Mucosa of stomach (tissue), 1 donor: Measurements from ENCODE around the gene SRSF2.
"Not testable (repeated sequence)": the region's sequence is repeated elsewhere in the genome, so short reads cannot be mapped to it uniquely, and the experiment has no call there.

Experiments
- H3K27me3 ChIP-seq: one replicate; pipeline ENCODE4 v1.7.0; 2013; ENCODE audit warnings: mild to moderate bottlenecking, low read length; ENCODE audit not compliant: control insufficient read depth, insufficient read depth
- H3K36me3 ChIP-seq: one replicate; pipeline ENCODE4 v1.7.0; 2013; ENCODE audit warnings: low read length; ENCODE audit not compliant: control insufficient read depth, insufficient read depth
- H3K4me1 ChIP-seq: one replicate; pipeline ENCODE4 v1.7.0; 2013; ENCODE audit warnings: mild to moderate bottlenecking, low read length; ENCODE audit not compliant: control insufficient read depth, insufficient read depth
- H3K4me3 ChIP-seq: one replicate; pipeline ENCODE4 v1.7.0; 2013; ENCODE audit warnings: low read length
- H3K9ac ChIP-seq: one replicate; pipeline ENCODE4 v1.7.0; 2013; ENCODE audit warnings: mild to moderate bottlenecking, low read length, moderate library complexity
- H3K9me3 ChIP-seq: one replicate; pipeline ENCODE4 v1.7.0; 2013; ENCODE audit warnings: mild to moderate bottlenecking, low read length, moderate library complexity; ENCODE audit not compliant: control insufficient read depth
- donor health status: Pancreatic carcinoma.

Gene SRSF2

DNA sequence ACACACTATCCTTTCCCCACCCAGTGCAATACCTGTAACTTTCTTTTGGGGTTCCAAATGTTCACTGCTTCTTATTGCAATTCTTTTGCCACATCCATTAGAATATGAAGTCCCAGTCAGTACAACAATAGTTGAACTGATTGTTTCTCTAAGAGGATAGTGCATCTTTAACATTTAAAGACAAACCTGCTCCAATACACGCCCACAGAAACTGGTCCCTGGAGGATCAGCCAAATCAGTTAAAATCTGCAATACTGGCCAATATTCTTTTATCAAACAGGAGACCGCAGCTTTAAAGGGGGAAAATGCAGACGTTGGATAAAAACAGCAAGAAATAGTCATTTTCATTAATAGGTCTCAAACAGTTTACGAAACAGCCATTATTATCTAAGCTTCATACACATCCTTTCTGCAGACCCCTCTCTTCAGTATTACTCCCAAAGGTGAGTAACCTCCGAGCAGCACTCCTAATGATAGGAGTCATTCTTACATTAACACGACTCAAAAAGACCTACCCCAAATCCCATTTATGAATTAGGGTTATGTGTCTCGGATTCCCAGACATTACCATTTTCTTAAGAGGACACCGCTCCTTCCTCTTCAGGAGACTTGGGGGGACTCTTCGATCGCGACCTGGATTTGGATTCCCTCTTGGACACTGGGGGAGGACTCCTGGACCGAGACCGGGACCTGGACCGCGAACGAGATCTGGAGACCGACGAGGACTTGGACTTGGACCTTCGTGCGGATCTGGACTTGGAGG lies 1.4 kb downstream of the SRSF2 start:
- Histone ChIP-seq H3K36me3 (no peaks in the 10 kb centered on the region), H3K9me3 (no peaks in the 10 kb centered on the region), H3K27me3 (no peaks in the 10 kb centered on the region), H3K4me1 (peaks cover 12% of the 10 kb centered on the region), H3K4me3 (peak overlapping the region; percentile 76), H3K9ac (peak overlapping the region; percentile 88)

- Histone ChIP-seq H3K4me1 (peaks cover 12% of the 10 kb centered on the region), H3K9ac (peak overlapping the region; percentile 50), H3K27me3 (no peaks in the 10 kb centered on the region), H3K9me3 (no peaks in the 10 kb centered on the region), H3K36me3 (no peaks in the 10 kb centered on the region), H3K4me3 (peak overlapping the region; percentile 76)
Measured at GRCh38 chr17:76735006-76735405, 2.1 kb downstream of the SRSF2 start.

DNA sequence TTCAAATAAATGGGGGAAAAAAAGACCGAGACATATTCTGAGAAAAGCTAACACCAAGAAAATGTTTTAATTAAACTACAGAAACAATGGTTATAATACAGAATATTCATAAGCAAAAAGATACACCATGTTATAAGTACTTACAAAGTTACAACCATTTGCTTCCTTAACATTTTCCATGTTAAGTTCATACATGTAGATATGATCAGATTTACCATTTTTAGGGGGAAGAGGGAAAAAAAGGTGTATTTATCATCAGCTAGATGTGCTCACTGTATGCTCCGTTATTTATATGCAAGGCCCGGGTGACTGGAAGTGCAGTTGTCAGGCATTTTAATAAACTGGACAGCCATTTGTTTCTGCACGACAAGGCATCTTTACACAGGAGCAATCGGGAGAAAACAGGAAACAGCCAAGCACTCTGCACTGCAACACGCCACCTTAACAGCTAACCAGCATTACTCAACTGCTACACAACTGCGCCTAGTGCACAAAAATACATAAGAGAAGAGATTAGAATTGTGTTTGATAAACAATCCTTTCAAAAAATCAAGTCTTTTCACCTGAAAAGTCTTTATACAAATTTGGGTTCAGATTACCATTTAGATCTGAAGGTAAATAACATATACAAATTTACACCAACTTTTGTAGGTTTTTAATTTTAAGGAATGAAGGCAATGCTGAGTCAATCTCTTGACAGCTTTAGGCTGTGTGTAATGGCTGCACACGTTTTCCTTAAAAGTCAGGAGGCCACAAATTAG lies 2.9 kb downstream of the SRSF2 start:
- H3K4me1 ChIP-seq = peaks cover 12% of the 10 kb centered on the region
- no peaks in the 10 kb centered on the region for H3K36me3 ChIP-seq
- no peaks in the 10 kb centered on the region for H3K27me3 ChIP-seq
- no peak overlapping the region for H3K4me3 ChIP-seq
- H3K9ac ChIP-seq = peak overlapping the region; percentile 50
- H3K9me3 ChIP-seq = no peaks in the 10 kb centered on the region

DNA sequence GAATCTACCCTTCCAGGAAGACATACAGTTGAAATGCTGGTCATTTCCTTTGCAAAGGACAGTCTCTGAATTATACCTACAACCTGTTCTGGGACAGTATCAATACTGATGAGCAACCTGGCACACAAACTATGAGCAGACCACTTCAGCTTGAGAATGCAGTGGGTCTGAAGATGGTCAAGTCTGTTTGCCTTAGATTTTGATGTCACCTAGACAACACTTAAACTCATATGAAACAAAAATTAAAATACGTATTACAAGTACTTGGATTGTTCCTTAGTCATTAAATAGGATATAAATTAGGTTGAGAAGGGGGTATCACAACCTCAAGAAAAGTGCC lies 3.5 kb downstream of the SRSF2 start:
- H3K4me1 ChIP-seq = peaks cover 12% of the 10 kb centered on the region
- no peaks in the 10 kb centered on the region for H3K36me3 ChIP-seq
- no peaks in the 10 kb centered on the region for H3K27me3 ChIP-seq
- H3K9me3 ChIP-seq = no peaks in the 10 kb centered on the region
- H3K9ac ChIP-seq = no peak overlapping the region
- H3K4me3 ChIP-seq = no peak overlapping the region

GRCh38 chr17:76732734-76733617 lies 4.2 kb downstream of the SRSF2 start:
- H3K4me1 ChIP-seq = peaks cover 18% of the 10 kb centered on the region
- H3K36me3 ChIP-seq = no peaks in the 10 kb centered on the region
- H3K9me3 ChIP-seq = no peaks in the 10 kb centered on the region
- H3K27me3 ChIP-seq = no peaks in the 10 kb centered on the region
- no peak overlapping the region for H3K4me3 ChIP-seq
- H3K9ac ChIP-seq = no peak overlapping the region

GRCh38 chr17:76731800-76732733 lies 5.1 kb downstream of the SRSF2 start:
- not testable (repeated sequence) for H3K9ac ChIP-seq, H3K36me3 ChIP-seq, H3K9me3 ChIP-seq, H3K4me3 ChIP-seq, H3K27me3 ChIP-seq
- peaks cover 21% of the 10 kb centered on the region for H3K4me1 ChIP-seq

DNA sequence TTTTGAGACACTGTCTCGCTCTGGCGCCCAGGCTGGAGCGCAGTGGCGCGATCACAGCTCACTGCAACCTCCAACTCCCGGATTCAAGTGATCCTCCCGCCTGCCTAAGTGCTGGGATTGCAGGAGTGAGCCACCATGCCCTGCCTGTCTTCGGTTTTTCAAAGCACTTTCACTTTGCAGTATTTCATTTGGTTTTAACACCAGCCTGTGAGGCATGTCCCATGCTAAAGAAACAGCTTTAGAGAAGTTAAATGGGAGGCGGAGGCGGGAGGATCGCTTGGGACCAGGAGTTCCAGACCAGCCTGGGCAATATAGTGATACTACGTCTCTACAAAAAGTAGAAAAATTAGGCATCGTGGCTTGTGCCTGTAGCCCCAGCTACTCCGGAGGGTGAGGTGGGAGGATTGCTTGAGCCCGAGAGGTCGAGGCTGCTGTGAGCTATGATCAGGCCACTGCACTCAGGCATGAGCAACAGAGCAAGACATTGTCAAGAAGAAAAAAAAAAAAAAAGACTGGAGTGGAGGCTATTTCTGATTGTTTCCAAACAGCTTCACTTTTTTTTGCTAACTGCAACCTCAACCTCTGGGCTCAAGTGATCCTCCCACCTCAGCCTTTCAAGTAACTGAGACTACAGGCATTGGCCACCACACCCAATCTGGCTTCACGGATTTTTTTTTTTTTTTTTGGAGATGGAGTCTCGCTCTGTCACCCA lies 9.2 kb downstream of the SRSF2 start:
- Histone ChIP-seq H3K36me3 (no peaks in the 10 kb centered on the region), H3K4me3 (peak overlapping the region; percentile 58), H3K9ac (peak overlapping the region; percentile 92), H3K9me3 (no peaks in the 10 kb centered on the region), H3K27me3 (no peaks in the 10 kb centered on the region), H3K4me1 (peaks cover 20% of the 10 kb centered on the region)

DNA sequence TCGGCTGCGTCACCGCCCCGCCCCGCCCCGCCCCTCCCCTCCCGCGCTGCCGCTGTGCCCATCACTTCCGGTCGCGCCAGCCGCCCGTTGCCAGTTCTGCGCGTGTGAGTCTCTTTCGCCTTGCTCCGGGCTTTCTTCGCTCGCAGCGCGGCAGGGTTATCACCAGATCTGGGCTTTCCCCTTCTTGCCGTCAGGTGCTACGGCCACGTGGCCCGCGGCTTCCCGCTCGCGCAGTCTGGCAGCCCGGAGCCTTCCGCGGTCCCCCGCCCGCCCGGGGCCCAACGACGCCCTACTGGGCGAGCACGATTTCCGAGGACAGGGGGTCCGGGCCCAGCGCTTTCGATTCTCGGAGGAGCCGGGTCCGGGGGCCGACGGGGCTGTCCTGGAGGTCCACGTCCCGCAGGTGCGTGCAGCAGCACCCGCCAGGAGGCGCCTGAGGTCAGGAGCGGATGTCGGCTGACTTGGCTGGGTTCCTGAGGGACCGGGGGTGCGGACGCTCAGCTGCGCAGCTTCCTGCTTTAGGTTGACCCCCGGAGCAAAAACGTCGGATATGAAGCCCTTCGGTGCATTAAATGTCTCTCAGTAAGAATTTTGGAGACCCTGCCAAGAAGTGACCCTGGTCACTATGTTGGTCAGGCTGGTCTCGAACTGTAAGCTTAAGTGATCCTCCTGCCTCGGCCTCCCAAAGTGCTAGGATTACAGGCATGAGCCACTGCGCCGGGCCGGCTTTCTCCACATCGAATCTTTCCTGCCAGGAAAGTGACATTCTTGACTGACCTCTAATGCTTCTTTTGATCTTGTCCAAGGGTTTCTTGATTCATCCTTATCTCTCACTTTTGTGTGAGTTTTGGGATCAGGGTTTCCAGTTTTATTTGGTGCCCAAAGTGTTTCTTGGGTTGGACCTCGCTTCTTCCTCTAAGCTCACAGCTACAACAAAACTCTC lies 10.1 kb downstream of the SRSF2 start, which contains the start of gene METTL23:
METTL23 (plus strand) TSS at position 64 of the 943 bp plus-strand sequence. CDS start 2,872 bp downstream, outside the sequence.
- H3K27me3 ChIP-seq = no peaks in the 10 kb centered on the region
- H3K9me3 ChIP-seq = no peaks in the 10 kb centered on the region
- no peaks in the 10 kb centered on the region for H3K36me3 ChIP-seq
- peaks cover 20% of the 10 kb centered on the region for H3K4me1 ChIP-seq
- H3K9ac ChIP-seq = peak within 1 kb of the TSS; percentile 92
- H3K4me3 ChIP-seq = peak within 1 kb of the TSS; percentile 68

DNA sequence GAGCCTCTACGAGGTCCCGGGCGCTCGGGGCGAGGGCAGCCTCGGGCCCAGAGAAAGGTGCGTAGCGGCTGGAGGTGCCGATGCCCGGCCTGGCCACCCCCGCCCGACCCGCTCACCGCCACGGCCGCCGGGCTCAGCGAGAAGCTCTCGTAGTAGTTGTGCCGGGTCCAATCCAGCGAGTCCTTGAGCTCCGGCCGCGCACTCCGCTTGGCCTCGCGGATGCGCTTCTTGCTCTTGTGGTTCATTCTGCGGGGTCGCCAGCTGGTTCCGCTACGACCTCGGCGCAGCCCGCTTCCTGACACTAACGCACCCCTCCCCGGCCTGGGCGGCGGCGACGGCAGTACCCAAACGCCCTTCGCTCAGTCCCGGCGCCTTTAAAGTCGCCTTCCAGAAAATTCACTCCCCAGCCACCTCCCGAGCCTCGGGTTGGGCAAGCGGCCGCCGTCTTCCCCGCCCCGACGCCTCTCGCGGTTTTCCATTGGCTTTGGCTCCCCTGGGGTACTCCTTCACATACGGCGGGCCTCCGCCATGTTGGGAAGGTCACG lies 10.8 kb downstream of the SRSF2 start, which contains the start of gene JMJD6:
JMJD6 (minus strand) TSS at position 376 of the 545 bp plus-strand sequence; CDS start at position 245, 131 bp downstream.
- peak within 1 kb of the TSS; percentile 92 for H3K9ac ChIP-seq
- no peaks in the 10 kb centered on the region for H3K9me3 ChIP-seq
- no peaks in the 10 kb centered on the region for H3K27me3 ChIP-seq
- H3K36me3 ChIP-seq = no peaks in the 10 kb centered on the region
- peak within 1 kb of the TSS; percentile 68 for H3K4me3 ChIP-seq
- peaks cover 20% of the 10 kb centered on the region for H3K4me1 ChIP-seq
